Hippocampal formation (tissue), 2 donors: ENCODE data around the gene KIAA0513.
"Not testable (repeated sequence)": the region's sequence is repeated elsewhere in the genome, so short reads cannot be mapped to it uniquely, and the experiment has no call there.

Source experiments
- DNase-seq, 2 donors: peaks; one replicate each; lab custom pipeline; 2025; lab: John Stamatoyannopoulos, UW

The KIAA0513 gene

GRCh38 chr16:85048921-85049562 lies 21.4 kb downstream of the KIAA0513 start:
- DNase-seq, result no peak

GRCh38 chr16:85049706-85050305 lies 22.2 kb downstream of the KIAA0513 start:
- no peak for DNase-seq

- DNase-seq, result no peak
These were observed 23.5 kb downstream of the KIAA0513 start for GRCh38 chr16:85051067-85051581.

DNA sequence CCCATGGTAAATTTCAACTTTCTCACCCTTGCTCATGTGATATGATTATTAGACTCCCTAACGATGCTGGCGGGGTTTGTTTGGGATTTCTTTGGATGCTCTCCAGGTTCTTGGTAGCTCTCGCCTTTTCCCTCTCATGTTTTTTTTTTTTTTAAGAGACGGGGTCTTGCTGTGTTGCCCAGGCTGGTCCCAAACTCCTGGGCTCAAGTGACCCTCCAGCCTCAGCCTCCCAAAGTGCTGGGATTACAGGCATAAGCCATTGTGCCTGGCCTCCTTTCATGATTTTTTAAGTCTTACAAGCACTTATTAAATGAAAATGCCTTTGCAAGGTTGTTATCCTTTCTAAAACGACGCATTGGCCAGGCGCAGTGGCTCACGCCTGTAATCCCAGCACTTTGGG lies 24.1 kb downstream of the KIAA0513 start:
- no peak for DNase-seq

GRCh38 chr16:85052536-85052935 lies 24.9 kb downstream of the KIAA0513 start:
- DNase-seq, result no peak

DNA sequence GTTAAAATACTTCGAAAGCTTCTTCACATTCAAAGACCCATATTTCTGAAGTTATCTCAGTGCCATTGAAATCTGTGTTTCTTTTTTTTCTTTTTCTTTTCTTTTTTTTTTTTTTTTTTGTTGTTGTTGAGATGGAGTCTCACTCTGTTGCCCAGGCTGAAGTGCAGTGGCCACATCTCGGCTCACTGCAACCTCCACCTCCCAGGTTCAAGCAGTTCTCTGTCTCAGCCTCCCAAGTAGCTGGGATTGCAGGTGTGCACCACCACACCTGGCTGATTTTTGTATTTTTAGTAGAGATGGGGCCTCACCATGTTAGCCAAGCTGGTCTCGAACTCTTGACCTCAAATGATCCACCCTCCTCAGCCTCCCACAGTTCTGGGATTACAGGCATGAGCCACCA lies 26.7 kb downstream of the KIAA0513 start:
- not testable (repeated sequence) for DNase-seq

- no peak for DNase-seq
These were observed 27.4 kb downstream of the KIAA0513 start for GRCh38 chr16:85054948-85055492.

DNA sequence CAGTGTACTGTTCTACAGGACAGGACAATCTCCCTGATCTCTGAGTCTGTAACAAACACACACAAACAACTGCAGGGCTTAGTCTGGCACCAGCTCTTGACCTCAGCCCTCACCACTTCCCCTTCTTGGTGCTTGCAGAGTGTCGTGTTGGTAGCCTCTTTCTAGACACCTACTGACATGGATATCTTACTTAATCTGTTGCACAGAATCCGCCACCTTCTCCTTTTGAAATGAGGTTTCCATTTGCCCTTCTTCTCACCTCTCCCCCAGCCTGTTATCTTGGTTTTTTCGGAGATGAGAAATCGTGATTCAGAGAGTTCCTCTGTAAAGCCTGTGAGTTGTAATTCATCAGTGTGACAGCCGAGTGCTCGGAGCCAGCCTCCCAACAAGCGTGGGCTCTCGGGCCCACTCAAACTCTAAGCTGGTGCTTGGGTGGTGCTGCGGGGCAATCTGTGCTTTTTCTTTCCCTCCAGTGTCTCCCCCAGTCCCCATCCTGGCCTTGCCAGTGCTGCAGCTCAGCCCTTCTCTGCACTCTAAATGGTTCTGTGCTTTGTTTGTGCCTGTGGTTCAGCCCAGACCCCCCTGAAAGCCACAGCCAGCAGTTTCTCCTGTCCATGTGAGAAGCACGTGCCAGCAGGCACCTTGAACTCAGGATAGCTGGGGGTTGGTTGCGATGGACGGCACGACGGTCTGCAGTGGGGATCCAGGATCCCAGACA lies 28.1 kb downstream of the KIAA0513 start:
- peak; percentile 47 to 55 for DNase-seq

- peak in 1 of 2 donors; percentile 17 for DNase-seq
These were observed 28.7 kb downstream of the KIAA0513 start for GRCh38 chr16:85056211-85056748.

- no peak for DNase-seq
These were observed 29.8 kb downstream of the KIAA0513 start for GRCh38 chr16:85057212-85057889.

DNA sequence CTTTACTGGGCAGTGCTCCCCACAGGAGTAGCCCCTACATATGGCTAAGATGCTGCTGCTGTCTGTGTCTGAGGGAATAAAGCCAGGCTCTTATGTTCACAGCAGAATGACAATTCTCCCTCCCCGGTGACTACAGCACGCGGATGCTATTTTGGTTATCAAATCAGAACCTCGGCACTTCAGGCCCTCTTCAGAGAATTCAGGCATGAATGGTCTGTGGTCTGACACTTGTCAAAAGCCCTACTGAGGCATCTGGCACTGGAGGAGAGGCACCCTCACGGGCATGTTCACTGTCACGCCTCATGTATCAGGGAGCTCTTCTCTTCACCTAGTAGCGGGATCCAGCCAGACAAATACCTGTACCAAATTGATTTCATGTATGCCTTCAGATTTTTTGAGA lies 30.4 kb downstream of the KIAA0513 start:
- peak in 1 of 2 donors; percentile 5 for DNase-seq

- no peak for DNase-seq
These were observed 31.3 kb downstream of the KIAA0513 start for GRCh38 chr16:85058909-85059308.

GRCh38 chr16:85061566-85061965 lies 34.0 kb downstream of the KIAA0513 start:
- no peak for DNase-seq

DNA sequence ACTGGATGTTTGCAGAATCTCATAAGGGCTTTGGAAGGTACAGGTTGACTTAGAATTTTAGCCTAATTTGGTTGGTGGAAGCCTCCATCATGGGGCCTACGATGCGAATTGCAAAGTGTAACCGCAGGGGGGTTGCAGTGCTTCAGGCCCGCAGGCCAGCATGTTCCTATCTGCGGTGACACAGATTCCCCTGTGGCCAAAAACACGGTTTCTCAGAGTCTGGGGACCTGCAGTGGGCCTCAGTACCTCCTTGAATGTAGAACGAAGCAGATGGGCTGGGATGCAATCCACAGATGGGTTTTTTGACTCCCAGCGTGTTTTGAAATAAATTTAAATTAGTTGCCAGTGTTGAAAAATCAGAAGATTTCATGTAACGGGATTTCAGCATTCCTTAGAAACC lies 34.7 kb downstream of the KIAA0513 start:
- DNase-seq, result no peak

DNA sequence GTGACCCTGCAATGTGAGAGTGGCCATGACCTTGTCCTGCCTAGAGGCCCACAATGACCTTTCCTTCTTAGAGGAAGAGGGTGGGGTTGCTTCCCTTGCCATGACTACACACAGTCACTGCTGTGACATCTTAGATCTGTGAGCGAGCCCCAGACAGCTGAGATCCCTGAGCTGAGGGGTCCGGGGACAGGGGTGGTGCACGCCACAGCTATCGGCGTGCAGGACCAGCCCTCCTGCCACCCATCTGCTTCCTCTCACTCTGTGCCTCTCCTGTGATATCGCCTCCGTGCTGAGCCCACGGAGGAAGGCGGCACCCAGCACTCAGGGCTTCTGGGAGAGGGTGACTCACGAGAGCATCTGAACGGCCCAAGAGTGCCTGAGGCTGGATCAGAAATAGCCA lies 35.2 kb downstream of the KIAA0513 start:
- DNase-seq, result no peak

DNA sequence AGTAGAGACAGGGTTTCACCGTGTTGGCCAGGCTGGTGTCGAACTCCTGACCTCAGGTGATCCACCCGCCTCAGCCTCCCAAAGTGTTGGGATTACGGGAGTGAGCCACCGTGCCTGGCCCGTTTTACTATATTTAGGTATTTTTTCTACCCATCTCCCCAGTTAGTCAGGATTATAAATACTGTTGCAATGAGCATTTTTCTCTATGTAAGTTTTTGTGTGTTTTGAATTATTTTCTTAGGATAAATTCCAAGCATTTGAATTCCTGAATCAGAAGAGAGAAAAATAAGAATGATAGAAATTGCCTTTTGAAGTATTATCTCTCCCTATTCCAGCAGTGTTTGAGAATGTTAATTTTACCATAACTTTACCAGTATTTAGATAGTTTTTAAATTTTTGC lies 36.6 kb downstream of the KIAA0513 start:
- DNase-seq, result no peak

DNA sequence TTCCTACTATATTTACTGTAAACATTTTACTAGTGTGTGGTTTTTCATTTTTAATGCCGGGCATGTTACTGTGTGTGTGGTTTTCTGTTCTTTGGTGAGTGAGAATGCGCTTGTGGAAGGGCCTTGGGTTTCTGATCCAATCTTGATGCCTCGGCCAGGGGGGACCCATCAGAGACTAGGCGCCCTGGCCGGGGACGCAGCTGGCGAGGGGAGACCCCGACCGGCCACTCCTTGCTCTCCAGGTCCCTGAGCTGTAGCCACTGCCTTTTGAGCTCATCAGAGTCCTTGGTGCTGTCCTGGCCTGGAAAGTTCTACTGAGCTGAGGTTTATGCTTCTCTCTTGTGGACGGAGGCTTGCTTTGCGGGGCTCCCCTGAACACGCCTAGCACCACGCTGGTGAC lies 37.5 kb downstream of the KIAA0513 start:
- DNase-seq, result no peak

DNA sequence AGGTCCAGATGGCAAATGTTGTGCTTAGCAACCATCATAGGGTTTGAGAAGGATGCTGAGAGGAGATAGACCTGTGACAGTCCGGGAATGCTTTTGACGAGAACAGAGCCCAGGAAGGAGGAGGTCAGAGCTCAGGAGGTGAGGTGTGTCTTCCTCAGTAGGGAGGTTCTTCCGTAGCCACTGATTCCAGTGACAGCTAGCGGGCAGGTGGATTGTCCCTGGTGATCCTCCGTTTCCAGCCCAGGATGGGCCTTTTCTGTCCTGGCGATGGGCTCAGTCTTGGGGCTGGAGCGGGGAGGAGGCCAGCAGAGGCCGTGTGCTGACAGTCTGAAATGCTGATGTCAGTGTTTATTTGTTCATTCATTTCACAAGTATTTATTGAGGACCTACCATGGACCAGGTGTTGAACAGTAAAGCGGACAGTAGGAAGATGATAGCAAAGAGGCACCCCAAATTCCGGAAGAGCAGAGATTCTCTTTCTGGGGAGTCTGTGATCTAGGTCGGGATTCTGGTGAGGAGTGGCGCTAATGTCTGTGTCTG lies 38.8 kb downstream of the KIAA0513 start:
- DNase-seq, result no peak

- DNase-seq, result no peak
These were observed 39.4 kb downstream of the KIAA0513 start for GRCh38 chr16:85067024-85067423.

GRCh38 chr16:85067426-85067825 lies 39.8 kb downstream of the KIAA0513 start:
- no peak for DNase-seq

GRCh38 chr16:85068746-85069145 lies 41.2 kb downstream of the KIAA0513 start:
- no peak for DNase-seq

DNA sequence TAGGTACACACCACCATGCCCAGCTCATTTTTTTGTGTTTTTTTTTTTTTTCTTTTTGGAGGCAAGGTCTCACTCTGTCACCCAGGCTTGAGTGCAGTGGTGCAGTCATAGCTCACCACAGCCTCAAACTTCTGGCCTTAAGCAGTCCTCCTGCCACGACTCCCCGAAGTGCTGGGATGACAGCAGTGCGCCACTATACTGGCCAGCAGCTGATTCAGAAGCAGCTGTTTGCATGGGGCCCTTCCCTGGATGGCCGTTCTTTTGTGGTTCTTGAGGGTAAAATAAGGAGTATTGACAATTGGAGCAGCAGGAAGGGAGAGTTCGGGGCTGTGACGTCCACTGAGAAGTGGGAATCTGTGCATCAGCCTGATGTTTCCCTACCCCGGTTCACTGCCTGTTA lies 41.6 kb downstream of the KIAA0513 start:
- no peak for DNase-seq
